GM12878 (cell line): ENCODE results near the gene FOXP1. TPM values are rescaled to one million over a fixed set of nuclear protein-coding genes. Genes with fewer than 3 reads are reported as not detected.

Source experiments
- ATAC-seq: fragments of 200-7000 bp; cut with Tn5 transposase; 3 replicates; pipeline ENCODE4 v1.9.1; 2020; ENCODE audit warnings: mild to moderate bottlenecking, moderate library complexity
- BruUV-seq: library from RNA; stranded (reverse); fragments of 400-500 nt; replicated peaks from 2 replicates; lab custom pipeline; 2021; lab: Mats Ljungman, UMichigan
- CTCF ChIA-PET: fragments of 300-600 bp; sonication (Branson Sonifier 250); formaldehyde crosslinking; extraction: SDS; loops from one replicate; lab custom pipeline; 2021; ENCODE audit warnings: inconsistent platforms; lab: Yijun Ruan, JAX
- POLR2A ChIA-PET: fragments of 350-600 bp; formaldehyde crosslinking; extraction: SDS; loops from one replicate; lab custom pipeline; 2021; ENCODE audit warnings: inconsistent platforms; lab: Charles Lee
- RAD21 ChIA-PET: fragments of 300-600 bp; sonication (Branson Sonifier 250); formaldehyde crosslinking; loops from one replicate; lab custom pipeline; 2023; ENCODE audit warnings: antibody characterized with exemption; ENCODE audit not compliant: unreplicated experiment; lab: Charles Lee
- SMC1A ChIA-PET: fragments of 300-600 bp; sonication (Branson Sonifier 250); formaldehyde crosslinking; loops from one replicate; lab custom pipeline; 2023; ENCODE audit not compliant: unreplicated experiment, uncharacterized antibody; lab: Charles Lee
- DNase-seq: peaks from one replicate; pipeline ENCODE4 v3.0.0-alpha.2; 2011; ENCODE audit warnings: low read depth, low spot score
- FAIRE-seq: peaks from 3 replicates; lab custom pipeline; 2011; peaks lifted over from hg19 to GRCh38; lab: Jason Lieb, UNC
- H2AFZ ChIP-seq: 2 replicates; pipeline ENCODE4 v1.6.0; 2011; ENCODE audit warnings: low read depth, low read length, control low read depth; ENCODE audit not compliant: control insufficient read depth
- H3K27ac ChIP-seq: 2 replicates; pipeline ENCODE4 v1.5.1; 2011; ENCODE audit warnings: control low read depth; ENCODE audit not compliant: control insufficient read depth, insufficient read depth
- H3K27me3 ChIP-seq, 2 experiments: replicated peaks in 1 of 2; 2 replicates each; pipeline versions ENCODE4 v1.6.0 to v1.6.1; 2011; ENCODE audit warnings: low read length in 1 of 2; ENCODE audit not compliant: control insufficient read depth in 2 of 2, insufficient read depth in 2 of 2
- H3K36me3 ChIP-seq, 2 experiments: 2 replicates each; pipeline ENCODE4 v1.5.1; 2011; ENCODE audit warnings: low read length in 1 of 2; ENCODE audit not compliant: control insufficient read depth in 2 of 2, insufficient read depth in 2 of 2
- H3K4me1 ChIP-seq: 2 replicates; pipeline ENCODE4 v1.6.1; 2011; ENCODE audit warnings: mild to moderate bottlenecking, low read length, moderate library complexity, mixed read lengths; ENCODE audit not compliant: control insufficient read depth, insufficient read depth
- H3K4me2 ChIP-seq: 2 replicates; pipeline ENCODE4 v1.6.0; 2011; ENCODE audit warnings: control low read depth; ENCODE audit not compliant: control insufficient read depth, insufficient read depth
- H3K4me3 ChIP-seq: fragments of 200-600 bp; sonication (generic); 2 replicates; pipeline ENCODE4 v1.5.1; 2016
- H3K79me2 ChIP-seq: 2 replicates; pipeline ENCODE4 v1.6.0; 2011; ENCODE audit warnings: low read length; ENCODE audit not compliant: control insufficient read depth, insufficient read depth
- H3K9ac ChIP-seq: 2 replicates; pipeline ENCODE4 v1.8.0; 2011; ENCODE audit warnings: low read length, control low read depth, mixed read lengths; ENCODE audit not compliant: control insufficient read depth, insufficient read depth
- H3K9me3 ChIP-seq: replicated peaks from 3 replicates; pipeline ENCODE4 v1.5.1; 2011; ENCODE audit warnings: mild to moderate bottlenecking, low read length; ENCODE audit not compliant: control insufficient read depth, insufficient read depth
- H4K20me1 ChIP-seq: 2 replicates; pipeline ENCODE4 v1.6.0; 2011; ENCODE audit not compliant: control insufficient read depth, insufficient read depth
- DPF2 ChIP-seq: fragments of 450-650 bp; IDR thresholded peaks from 2 replicates; pipeline ENCODE4 v1.6.1; 2017; ENCODE audit warnings: mild to moderate bottlenecking
- FOXM1 ChIP-seq: IDR thresholded peaks from 2 replicates; pipeline ENCODE4 v1.6.1; 2012; ENCODE audit warnings: low read depth, mild to moderate bottlenecking, inconsistent platforms, low read length, moderate library complexity
- IRF4 ChIP-seq: IDR thresholded peaks from 2 replicates; pipeline ENCODE4 v1.6.1; 2011; ENCODE audit warnings: low read depth, low read length
- JUND ChIP-seq: IDR thresholded peaks from 2 replicates; pipeline ENCODE4 v1.6.1; 2012; ENCODE audit warnings: low read depth, mild to moderate bottlenecking, low read length, improper control_type of control experiment, moderate library complexity
- MYC ChIP-seq: IDR thresholded peaks from 2 replicates; pipeline ENCODE4 v1.6.1; 2011; ENCODE audit warnings: mild to moderate bottlenecking, low read length, moderate library complexity, inconsistent platforms; ENCODE audit not compliant: insufficient read depth, insufficient replicate concordance, insufficient read length, severe bottlenecking
- RCOR1 ChIP-seq: conservative IDR thresholded peaks from 2 replicates; pipeline ENCODE4 v1.6.1; 2012; ENCODE audit warnings: low read depth, low read length, improper control_type of control experiment
- SIN3A ChIP-seq: IDR thresholded peaks from 2 replicates; pipeline ENCODE4 v1.6.1; 2012; ENCODE audit warnings: low read depth, low read length, improper control_type of control experiment
- SMAD5 ChIP-seq: IDR thresholded peaks from 2 replicates; pipeline ENCODE4 v1.6.1; 2016; ENCODE audit warnings: antibody characterized with exemption, low read depth
- SREBF1 ChIP-seq: IDR thresholded peaks from 2 replicates; pipeline ENCODE4 v1.6.1; 2012; ENCODE audit warnings: mild to moderate bottlenecking, low read length
- SUPT20H ChIP-seq: IDR thresholded peaks from 2 replicates; pipeline ENCODE4 v1.6.1; 2011; ENCODE audit warnings: low read depth, mild to moderate bottlenecking, low read length, moderate library complexity, borderline replicate concordance; ENCODE audit not compliant: control insufficient read depth
- ZNF217 ChIP-seq: fragments of 450-650 bp; IDR thresholded peaks from 2 replicates; pipeline ENCODE4 v1.6.1; 2017; ENCODE audit warnings: antibody characterized with exemption, mild to moderate bottlenecking
- ZNF384 ChIP-seq: IDR thresholded peaks from 2 replicates; pipeline ENCODE4 v1.6.1; 2012; ENCODE audit warnings: low read depth, mild to moderate bottlenecking, low read length, improper control_type of control experiment, borderline replicate concordance
- WGBS: methylation state at CpG from one replicate; pipeline ENCODE4 v1.1.6; 2016; ENCODE audit warnings: low lambda C conversion rate; ENCODE audit not compliant: insufficient replicate concordance, insufficient coverage; ENCODE audit errors: missing lambda C conversion rate; 5-methylcytosine and 5-hydroxymethylcytosine counted together
- in situ Hi-C: fragments of 300-500 bp; cut with MboI; formaldehyde crosslinking; loops from 9 replicates; pipeline ENCODE4 v1.14.3; 2018; ENCODE audit warnings: mixed read lengths
- intact Hi-C: fragments of 100-400 bp; cut with micrococcal nuclease; formaldehyde crosslinking; loops from one replicate; pipeline ENCODE4 v1.14.2; 2022; ENCODE audit not compliant: unreplicated experiment
- polyA plus RNA-seq, 11 experiments: library from polyadenylated mRNA; depleted of rRNA in 4 of 11; unstranded in 6 of 11; stranded (reverse) in 5 of 11; fragments of >200 nt; fragmentation: Nextera tagmentation in 4 of 11; fragmentation: Illumina TruSeq in 1 of 11; extraction: Ambion mirVana in 4 of 11; extraction: Trizol in 1 of 11; gene quantifications; 1 replicate in 1 of 11; 2 replicates in 10 of 11; pipeline versions ENCODE4 v1.2.1 to v1.2.3, GENCODE V29; 2011 to 2016; ENCODE audit warnings: inconsistent platforms in 2 of 11, missing spikeins in 2 of 11, low read depth in 1 of 11
- total RNA-seq, 4 experiments: library from RNA; depleted of rRNA in 3 of 4; stranded (reverse); fragments of >200 nt in 3 of 4; fragmentation: Illumina TruSeq in 1 of 4; extraction: Trizol in 1 of 4; gene quantifications; 2 replicates each; pipeline versions ENCODE4 v1.2.1 to v1.2.3, GENCODE V29; 2013 to 2021
- TF ChIP-seq, protein P1 (sequence below): IDR thresholded peaks from 2 replicates; pipeline ENCODE4 v1.6.1; 2012; ENCODE audit warnings: low read depth, low read length, improper control_type of control experiment
- TF ChIP-seq, protein P2 (sequence below): fragments of 450-650 bp; formaldehyde crosslinking; IDR thresholded peaks from 2 replicates; pipeline ENCODE4 v1.4.0; 2020; ENCODE audit warnings: mild to moderate bottlenecking, moderate library complexity
- TF ChIP-seq, protein P3 (sequence below): fragments of 450-650 bp; formaldehyde crosslinking; IDR thresholded peaks from 2 replicates; pipeline ENCODE4 v1.4.0; 2022; ENCODE audit warnings: mild to moderate bottlenecking, moderate library complexity

The FOXP1 gene
- total and polyA plus RNA-seq, 10 of the 15 experiments (the other 5 are each of a cell fraction or from before 2014, with no cell fraction given): 0.05 to 1.6 (median 0.20) TPM; not detected in 1

DNA sequence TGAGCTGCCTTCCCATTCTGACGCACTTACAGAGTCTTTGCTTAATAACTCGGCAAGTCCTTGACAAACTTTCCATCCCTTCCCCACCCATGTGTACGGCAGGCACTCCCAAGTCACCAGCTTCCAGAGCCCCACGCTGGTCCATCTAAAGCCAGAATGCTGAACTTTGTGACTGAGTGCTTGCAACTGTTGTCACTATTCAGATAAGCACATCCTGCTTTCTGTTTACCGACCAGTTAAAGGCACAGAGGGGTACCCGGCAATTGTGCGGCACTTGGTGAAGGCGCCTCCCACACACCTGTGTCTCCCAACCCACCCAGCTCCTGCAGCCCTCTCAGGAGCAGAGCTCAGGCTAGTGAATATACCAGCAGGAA is 430.6 kb downstream of the FOXP1 start (continued):
- TF ChIP-seq, protein P1, sequence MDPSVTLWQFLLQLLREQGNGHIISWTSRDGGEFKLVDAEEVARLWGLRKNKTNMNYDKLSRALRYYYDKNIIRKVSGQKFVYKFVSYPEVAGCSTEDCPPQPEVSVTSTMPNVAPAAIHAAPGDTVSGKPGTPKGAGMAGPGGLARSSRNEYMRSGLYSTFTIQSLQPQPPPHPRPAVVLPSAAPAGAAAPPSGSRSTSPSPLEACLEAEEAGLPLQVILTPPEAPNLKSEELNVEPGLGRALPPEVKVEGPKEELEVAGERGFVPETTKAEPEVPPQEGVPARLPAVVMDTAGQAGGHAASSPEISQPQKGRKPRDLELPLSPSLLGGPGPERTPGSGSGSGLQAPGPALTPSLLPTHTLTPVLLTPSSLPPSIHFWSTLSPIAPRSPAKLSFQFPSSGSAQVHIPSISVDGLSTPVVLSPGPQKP: no peak
- TF ChIP-seq ZNF384: no peak
- no peak for TF ChIP-seq FOXM1
- no peak for TF ChIP-seq JUND
- no peak for TF ChIP-seq DPF2
- no peak for TF ChIP-seq SREBF1
- no peak for TF ChIP-seq ZNF217
- no peak for TF ChIP-seq SIN3A
- no peak for TF ChIP-seq RCOR1
- TF ChIP-seq MYC: no peak

DNA sequence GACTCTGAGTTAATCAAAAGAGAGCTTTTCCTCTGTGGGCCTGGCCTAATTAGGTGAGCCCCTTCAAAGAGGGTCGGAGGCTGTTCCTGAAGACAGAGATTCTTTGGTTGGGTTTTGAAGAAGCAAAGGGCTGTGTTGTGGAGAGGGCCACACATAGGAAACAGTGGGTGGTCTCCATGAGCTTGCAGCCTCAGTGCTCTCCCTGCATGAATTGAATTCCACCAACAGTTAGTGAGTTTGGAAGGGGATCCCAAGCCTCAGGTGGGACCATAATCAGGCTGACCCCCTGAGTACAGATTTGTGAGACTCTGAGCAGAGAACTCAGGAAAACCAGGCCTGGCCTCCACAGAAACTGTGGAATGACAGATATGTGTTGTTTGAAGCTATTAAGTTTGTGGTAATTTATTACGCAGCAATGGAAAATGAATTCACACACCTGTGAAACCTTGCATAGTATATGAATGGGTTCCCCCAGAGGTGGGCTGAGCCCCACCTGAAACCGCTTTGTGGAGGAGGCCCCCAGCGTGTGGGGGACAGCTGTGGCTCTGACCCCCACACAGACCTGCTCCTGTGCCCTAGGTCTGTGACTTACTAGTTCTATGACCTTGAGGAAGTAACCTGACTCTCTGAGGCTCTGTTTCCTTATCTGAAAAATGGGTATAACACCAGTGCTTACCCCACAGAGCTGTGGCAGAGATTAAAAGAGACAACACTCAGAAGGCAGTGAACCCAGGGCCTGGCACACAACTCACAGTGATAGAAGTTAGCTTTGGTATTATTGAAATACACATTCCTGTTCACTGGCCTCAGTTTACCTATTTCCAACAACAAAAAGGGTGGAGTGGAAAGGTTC is 431.3 kb downstream of the FOXP1 start:
- Histone ChIP-seq H3K27ac (no peak overlapping the region), H3K9ac (no peak overlapping the region), H3K4me2 (no peak overlapping the region), H3K27me3 (no peaks in the 10 kb centered on the region), H3K79me2 (no peaks in the 10 kb centered on the region), H3K36me3 (no peaks in the 10 kb centered on the region), H3K4me3 (no peak overlapping the region), H3K4me1 (no peaks in the 10 kb centered on the region), H3K9me3 (no peaks in the 10 kb centered on the region), H4K20me1 (no peaks in the 10 kb centered on the region), H2AFZ (no peak overlapping the region)
- RAD21 ChIA-PET: no interaction called here
- BruUV-seq: no TSS peak
- ATAC-seq (no peak), FAIRE-seq (no peak), DNase-seq (no peak)
- SMC1A ChIA-PET: no interaction called here
- in situ Hi-C loops: no loop called here
- WGBS: 39% methylated on average over 4 of the region's 4 CpGs
- CTCF ChIA-PET: interaction anchor here (0.6 kb wide), 1 partner anchor 500 kb away, joined by 3 read pairs; no protein-coding TSS in a partner anchor
- POLR2A ChIA-PET: no interaction called here
- intact Hi-C loops: loop anchor here (10.0 kb wide), 1 partner anchor 147 kb away; no protein-coding TSS in a partner anchor
- TF ChIP-seq IRF4: no peak
- no peak for TF ChIP-seq SMAD5
- TF ChIP-seq, protein P2, sequence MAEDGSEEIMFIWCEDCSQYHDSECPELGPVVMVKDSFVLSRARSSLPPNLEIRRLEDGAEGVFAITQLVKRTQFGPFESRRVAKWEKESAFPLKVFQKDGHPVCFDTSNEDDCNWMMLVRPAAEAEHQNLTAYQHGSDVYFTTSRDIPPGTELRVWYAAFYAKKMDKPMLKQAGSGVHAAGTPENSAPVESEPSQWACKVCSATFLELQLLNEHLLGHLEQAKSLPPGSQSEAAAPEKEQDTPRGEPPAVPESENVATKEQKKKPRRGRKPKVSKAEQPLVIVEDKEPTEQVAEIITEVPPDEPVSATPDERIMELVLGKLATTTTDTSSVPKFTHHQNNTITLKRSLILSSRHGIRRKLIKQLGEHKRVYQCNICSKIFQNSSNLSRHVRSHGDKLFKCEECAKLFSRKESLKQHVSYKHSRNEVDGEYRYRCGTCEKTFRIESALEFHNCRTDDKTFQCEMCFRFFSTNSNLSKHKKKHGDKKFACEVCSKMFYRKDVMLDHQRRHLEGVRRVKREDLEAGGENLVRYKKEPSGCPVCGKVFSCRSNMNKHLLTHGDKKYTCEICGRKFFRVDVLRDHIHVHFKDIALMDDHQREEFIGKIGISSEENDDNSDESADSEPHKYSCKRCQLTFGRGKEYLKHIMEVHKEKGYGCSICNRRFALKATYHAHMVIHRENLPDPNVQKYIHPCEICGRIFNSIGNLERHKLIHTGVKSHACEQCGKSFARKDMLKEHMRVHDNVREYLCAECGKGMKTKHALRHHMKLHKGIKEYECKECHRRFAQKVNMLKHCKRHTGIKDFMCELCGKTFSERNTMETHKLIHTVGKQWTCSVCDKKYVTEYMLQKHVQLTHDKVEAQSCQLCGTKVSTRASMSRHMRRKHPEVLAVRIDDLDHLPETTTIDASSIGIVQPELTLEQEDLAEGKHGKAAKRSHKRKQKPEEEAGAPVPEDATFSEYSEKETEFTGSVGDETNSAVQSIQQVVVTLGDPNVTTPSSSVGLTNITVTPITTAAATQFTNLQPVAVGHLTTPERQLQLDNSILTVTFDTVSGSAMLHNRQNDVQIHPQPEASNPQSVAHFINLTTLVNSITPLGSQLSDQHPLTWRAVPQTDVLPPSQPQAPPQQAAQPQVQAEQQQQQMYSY (CRISPR knock-in tag): no peak
- TF ChIP-seq SUPT20H: no peak
- TF ChIP-seq, protein P3, sequence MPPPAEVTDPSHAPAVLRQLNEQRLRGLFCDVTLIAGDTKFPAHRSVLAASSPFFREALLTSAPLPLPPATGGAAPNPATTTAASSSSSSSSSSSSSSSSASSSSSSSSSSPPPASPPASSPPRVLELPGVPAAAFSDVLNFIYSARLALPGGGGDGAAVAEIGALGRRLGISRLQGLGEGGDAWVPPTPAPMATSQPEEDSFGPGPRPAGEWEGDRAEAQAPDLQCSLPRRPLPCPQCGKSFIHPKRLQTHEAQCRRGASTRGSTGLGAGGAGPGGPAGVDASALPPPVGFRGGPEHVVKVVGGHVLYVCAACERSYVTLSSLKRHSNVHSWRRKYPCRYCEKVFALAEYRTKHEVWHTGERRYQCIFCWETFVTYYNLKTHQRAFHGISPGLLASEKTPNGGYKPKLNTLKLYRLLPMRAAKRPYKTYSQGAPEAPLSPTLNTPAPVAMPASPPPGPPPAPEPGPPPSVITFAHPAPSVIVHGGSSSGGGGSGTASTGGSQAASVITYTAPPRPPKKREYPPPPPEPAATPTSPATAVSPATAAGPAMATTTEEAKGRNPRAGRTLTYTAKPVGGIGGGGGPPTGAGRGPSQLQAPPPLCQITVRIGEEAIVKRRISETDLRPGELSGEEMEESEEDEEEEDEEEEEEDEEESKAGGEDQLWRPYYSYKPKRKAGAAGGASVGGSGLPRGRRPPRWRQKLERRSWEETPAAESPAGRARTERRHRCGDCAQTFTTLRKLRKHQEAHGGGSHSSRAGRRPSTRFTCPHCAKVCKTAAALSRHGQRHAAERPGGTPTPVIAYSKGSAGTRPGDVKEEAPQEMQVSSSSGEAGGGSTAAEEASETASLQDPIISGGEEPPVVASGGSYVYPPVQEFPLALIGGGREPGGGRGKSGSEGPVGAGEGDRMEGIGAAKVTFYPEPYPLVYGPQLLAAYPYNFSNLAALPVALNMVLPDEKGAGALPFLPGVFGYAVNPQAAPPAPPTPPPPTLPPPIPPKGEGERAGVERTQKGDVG (CRISPR knock-in tag): no peak
